Activated CD4-positive, alpha-beta T cell treated with anti-CD3 and anti-CD28 coated beads, Interleukin-2, amount 50 U/mL, for 48 hours (primary cell): Measurements from ENCODE around the gene CHD1L.
"Not testable (repeated sequence)": the region's sequence is repeated elsewhere in the genome, so short reads cannot be mapped to it uniquely, and the experiment has no call there.

Source experiments
- DNase-seq, 2 experiments: peaks; one replicate each; pipeline ENCODE4 v3.0.0-alpha.2; 2020

CHD1L gene

DNA sequence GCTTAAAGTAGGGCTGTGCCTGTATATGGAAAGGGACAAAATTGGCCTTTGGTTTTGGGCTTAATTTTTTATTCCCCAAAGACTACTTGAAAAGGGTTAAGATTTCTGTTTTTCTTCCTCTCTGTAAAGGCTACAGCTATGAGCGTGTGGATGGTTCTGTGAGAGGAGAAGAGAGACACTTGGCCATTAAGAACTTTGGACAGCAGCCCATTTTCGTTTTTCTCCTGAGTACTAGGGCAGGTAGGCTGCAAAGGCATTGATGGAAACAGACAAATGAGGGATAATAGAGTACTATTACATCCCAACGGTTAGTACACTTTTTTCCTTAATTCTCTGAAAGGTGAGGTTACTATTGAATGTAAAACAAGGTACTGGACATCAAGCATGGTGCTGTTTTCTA lies 29.6 kb downstream of the CHD1L start:
- no peak for DNase-seq

DNA sequence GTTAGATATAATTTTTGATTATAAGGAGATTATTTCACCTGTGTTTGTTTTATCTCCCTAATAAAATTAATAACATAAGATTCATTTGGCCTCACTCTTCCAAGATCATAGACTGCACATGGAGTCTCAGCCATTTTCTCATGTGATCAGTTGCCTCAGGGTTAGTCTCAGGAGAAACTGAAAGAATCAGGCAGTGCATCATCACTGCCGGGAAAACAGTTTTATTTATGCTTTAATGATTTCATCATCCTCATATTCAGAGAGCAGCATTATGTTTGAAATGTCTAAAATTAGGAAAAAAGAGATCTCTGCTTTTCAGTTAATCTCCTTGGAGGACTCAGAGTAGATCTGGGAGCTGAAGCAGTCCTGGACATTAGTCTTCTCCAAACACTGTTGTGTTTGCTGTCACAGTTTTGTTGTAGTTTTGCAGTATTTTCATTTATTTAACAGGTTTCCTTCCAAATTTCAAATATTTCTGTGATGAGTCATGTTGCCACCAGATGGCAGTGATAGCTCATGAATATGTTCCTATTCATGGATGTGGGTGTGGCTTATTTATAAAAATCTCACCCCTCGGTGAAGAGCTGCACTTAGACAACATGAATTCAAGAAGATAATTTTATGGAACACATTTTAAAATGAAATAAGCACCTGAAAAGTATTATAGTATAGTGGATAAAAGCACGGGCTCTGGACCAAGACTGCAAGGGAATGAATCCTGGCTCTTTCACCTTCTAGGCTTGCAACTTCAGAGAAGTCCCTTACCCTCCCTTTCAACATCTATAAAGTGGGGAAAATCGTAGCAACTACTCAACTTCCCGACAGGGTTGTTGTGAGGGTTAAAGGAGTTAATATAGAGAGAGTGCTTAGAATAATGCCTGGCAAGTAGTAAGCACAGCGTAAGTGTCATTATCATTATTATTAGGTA lies 31.2 kb downstream of the CHD1L start:
- DNase-seq = no peak

DNA sequence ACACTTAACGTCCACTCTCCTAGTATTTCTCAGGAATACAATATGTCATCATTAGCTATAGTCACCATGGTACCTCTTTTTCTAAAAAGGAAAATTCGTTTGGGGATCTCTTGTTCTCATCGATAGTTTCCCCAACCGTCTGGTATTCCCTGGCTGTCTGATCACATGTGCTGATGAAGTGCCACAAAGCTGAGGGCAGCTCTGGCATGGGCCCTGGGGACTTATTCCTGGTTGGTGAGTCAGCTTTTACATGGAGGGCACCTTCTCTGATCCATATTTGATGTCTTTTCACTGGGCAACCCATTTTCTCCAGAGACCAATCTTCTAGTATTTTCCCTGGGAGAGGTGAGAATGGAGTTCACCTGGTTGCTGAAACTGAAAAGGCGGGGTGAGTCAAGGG lies 39.5 kb downstream of the CHD1L start:
- no peak for DNase-seq

DNA sequence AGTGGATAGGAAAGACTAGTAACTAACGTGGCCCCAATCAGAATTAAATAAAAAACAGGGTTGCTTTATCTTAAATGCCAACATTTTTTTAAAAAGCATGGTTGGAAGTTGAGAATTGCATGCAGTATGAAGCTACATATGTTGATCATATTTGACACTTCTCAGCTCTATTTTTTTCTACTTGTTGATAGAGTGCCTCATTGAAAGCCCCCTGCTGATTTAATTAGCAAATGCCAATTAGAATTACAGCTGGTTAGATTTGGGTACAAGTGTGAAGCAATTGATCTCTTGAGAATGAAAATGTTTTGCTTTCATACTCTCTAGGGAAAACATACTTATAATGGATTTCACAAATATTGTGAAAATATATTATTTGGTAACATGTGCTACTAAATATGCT lies 40.5 kb downstream of the CHD1L start:
- no peak for DNase-seq

DNA sequence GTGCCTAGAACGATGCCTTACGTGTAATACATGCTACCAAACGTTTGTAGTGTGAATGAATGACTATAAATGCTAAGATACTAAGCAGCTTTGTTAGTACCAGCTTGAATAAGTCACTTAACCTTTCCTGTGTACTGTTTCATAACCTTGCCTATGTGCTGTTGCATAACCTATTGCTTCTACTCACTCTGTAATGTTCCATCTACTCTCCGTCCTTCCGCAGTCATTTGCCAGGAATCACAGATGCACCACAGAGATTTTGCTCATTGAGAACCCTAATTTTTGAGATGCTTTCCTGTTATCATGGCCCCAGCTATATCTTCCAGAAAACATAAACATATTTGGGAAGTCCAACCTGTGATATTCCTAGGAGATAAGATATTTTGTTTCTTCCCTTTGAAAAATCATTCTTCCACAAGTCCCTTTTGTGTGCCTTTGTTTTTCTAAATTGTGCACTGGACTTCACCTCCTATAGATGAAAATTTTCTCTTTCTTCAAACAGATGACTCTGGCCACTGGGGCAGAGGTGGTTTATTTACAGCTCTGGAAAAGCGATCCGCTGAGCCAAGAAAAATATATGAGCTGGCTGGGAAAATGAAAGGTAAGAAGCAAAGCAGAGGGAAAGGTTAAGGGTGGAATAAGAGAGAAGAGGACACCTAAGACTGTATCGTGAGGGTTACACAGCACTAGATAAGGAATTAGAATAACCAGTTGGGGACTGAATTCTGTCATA lies 44.8 kb downstream of the CHD1L start:
- no peak for DNase-seq

DNA sequence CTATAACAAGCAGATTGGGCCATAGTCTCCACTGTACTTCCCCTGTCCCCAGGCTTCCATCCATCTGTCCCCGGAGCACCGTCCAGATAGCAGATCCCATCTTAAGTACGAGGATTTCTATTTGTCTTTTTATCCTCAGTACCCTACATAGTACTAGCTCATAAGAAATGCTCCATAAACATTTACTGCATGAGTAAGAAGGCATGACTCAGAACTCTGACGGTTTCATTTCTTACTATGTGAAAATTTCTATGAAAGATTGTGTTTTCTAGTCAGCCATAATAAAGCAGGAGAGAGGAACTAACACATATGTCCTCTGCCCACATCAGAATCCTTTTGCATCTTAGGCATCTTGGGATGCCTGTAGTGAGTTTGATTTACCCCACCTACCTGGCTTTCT lies 49.5 kb downstream of the CHD1L start:
- no peak for DNase-seq

DNA sequence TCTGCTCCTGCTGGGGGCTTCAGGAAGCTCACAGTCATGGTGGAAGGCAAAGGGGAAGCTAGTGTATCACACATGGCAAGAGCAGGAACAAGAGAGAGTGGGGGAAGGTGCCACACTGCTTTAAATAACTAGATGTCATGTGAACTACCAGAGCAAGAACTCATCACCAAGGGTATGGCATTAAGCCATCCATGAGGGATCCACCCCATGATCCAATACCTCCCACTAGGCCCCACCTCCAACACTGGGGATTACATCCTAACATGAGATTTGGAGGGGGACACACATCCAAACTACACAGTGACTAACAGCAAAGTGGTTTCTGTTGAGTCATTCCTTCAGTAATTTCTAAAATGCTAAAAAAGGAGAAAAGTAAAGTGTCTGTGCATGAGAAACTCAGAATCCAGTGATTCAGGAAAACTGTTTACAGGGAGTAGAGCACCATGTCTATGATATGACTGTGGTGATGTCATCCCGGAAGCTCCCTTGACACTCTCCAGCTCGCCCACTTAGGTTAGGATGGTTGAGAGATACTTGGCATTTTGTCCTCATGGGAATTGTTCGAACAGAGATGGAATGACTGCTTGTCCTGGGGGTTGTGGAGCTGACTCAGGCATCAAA lies 50.3 kb downstream of the CHD1L start:
- no peak for DNase-seq

DNA sequence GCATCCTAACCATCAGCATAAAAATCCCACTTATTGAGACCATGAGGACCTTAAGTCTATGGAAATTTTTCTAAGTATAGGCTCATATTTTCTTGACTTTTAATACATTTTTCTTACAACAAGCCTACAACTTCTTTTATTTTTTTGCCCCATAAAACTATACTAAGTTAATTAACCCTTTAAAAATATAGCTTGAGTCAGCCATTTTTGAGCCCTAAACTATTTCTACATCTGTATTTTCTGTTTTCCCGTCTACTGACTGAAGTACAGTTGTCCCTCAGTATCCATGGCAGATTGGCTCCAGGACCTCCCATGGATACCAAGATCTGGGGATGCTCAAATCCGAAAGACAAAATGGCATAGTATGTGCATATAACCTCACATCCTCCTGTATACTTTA lies 55.0 kb downstream of the CHD1L start:
- no peak for DNase-seq

DNA sequence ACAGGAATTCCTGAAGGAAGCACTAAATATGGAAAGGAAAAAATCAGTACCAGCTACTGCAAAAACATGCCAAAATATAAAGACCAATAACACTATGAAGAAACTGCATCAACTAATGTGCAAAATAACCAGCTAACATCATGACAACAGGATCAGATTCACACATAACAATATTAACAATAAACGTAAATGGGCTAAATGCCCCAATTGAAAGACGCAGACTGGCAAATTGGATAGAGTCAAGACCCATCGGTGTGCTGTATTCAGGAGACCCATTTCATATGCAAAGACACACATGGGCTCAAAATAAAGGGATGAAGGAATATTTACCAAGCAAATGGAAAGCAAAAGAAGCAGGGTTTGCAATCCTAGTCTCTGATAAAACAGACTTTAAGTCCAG lies 63.3 kb downstream of the CHD1L start:
- DNase-seq = not testable (repeated sequence)

DNA sequence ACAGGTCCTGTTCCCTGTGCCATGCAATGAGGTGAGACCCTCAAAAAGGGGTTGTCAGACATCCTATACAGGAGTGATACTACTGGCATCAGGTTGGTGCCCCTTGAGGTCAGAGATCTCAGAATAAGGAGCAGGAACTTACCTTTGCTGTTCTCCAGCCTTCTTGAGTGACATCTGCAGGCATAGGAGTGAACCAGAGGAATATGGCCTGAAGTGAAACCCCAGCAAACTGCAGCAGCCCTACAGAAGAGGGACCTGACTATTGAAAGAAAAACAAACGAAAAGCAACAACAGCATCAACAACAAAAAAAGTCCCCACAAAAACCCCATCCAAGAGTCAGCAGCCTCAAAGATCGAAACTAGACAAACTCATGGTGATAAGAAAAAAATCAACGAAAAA lies 74.5 kb downstream of the CHD1L start:
- no peak for DNase-seq

DNA sequence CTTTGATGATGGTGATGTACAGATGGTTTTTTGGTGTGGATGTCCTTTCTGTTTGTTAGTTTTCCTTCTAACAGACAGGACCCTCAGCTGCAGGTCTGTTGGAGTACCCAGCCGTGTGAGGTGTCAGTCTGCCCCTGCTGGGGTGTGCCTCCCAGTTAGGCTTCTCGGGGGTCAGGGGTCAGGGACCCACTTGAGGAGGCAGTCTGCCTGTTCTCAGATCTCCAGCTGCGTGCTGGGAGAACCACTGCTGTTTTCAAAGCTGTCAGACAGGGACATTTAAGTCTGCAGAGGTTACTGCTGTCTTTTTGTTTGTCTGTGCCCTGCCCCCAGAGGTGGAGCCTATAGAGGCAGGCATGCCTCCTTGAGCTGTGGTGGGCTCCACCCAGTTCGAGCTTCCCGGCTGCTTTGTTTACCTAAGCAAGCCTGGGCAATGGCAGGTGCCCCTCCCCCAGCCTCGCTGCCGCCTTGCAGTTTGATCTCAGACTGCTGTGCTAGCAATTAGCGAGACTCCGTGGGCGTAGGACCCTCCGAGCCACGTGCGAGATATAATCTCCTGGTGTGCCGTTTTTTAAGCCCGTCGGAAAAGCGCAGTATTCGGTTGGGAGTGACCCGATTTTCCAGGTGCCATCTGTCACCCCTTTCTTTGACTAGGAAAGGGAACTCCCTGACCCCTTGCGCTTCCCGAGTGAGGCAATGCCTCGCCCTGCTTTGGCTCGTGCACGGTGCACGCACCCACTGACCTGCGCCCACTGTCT lies 84.6 kb downstream of the CHD1L start:
- DNase-seq = not testable (repeated sequence)

DNA sequence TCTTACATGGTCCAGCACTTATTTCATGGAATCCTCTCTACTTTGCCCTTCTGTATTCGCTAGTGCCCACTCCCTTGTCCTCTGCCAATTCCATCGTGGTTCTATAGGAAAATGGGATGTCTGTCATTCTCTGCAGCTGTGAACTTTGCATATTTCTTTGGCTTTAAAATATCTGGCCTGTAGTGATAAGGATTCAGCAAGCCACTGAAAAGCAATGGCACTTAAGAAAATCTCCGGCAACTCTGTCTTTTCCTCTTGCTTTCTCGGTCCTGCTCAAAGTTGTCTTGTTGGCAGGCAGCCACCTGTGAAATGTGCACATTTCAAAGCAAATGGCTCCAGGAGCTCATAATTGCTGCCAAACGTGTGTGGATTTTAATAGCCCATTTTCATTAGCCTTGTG lies 91.8 kb downstream of the CHD1L start:
- no peak for DNase-seq

DNA sequence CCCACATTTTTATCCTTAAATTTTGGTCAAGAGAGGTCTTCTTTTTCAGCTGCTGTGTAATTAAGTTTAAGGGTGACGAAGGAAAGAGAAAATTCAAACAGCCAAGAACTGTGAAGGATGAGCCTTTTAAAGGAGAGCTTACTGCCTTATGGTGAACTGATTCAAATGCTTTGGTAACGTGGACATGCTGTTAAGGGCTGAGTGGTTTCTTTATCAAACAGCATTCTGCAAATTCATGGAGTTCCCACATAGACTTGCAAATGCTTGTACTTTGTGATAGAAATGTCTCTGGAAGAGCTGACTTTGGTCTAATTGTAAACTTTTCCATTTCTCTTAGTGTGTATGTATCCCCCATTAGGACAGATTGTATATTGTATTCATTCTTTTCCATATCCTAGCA lies 93.8 kb downstream of the CHD1L start:
- no peak for DNase-seq

DNA sequence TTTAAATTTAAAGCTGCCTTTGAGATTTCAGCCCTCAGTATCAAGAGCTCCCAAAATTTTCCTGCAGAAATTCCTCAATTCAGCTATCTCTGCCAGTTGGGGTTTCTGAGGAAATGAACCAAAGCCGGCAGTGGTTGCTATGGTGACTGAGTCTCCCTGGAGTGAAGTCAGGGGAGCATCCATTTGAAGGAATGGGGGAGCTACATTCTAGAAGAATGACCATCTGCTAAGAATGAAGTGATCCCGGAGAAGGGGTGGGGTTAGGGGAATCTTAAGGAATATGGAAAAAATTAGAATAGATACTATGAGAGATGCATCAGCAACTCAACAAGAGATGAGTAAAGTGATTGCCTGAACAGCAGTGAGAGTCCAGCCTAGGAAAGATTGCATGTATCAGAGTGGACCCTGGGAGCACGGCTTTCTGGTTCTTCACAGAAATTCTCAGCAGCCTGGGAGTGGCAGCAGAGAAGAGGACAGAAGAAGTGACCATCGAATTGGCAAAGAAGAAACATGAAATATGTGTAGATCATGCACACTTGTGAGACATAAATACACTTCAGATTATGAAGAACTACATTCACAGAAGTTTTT lies 94.7 kb downstream of the CHD1L start:
- DNase-seq = no peak

DNA sequence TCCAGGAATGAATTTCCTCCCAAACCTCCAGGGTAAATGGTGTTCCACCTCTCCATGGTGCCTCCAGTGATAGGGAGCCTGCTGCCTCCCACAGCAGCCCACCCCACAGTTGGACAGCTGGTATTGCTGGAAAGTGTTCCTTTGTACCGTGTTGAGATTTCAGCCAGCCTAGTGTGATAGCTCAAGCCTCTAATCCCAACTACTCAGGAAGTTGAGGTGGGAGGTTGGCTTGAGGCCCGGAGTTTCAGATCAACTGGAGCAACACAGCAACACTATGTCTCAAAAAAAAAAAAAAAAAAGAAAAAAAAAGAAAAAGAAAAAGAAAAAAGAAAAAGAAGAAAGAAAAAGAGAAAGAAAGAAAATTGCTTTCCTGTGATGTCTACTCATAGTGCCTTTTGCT lies 96.1 kb downstream of the CHD1L start:
- DNase-seq = no peak

DNA sequence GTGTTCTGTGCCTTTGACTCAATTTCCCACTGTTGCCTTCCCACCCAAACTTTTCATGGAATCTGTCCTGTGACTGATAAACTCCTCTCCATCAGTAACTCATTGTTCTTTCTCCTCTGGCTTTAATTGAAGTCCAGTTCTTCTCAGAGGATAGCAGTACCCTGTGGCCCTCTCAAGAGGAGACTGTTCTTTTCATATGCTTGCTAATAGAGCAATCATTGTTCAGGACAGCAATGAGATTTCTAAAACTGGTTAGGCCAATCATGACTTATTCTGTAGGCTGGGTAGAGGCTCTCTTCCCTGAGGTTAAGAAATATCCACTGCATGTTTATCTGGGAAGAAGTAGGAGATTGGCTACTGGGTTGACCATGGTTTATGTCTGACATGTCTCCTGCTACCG lies 98.8 kb downstream of the CHD1L start:
- DNase-seq = no peak
